Measurements from ENCODE around the gene PTPRG.

Gene PTPRG

DNA sequence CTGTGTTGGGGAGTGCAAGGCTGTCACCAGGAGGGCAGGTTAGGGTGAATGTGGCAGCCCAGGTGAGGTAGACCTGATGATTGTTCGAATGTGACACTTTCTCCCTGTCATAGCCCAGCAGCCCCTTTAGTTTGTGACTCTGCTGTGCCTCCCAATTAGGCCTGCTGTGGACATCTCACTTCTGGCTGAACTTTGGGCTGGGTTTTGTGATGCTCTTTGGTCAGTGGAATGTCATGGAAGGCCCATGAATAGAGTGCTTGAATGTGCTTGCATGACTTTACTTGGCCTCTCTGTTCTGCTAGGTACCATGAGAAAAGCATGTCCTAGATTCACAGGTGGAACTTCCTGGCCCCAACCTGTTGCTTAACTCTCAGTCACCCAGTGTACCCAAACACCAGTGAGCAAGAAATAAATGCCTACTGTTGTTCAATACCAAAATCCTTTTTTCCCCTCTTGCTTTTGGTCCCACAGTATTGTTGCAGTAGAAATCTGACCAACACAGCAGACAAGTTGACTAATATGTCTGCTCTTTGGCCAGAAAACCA, 249.7 kb downstream of the PTPRG start:
- TF ChIP-seq TAF1 (IDR thresholded peaks at IDR 0.05; ENCODE audit: borderline replicate concordance, insufficient read depth, low read length) (no peak), SIN3A (IDR thresholded peaks at IDR 0.05; ENCODE audit: borderline replicate concordance, insufficient read depth, low read length) (no peak), POLR2AphosphoS5 (IDR thresholded peaks at IDR 0.05; ENCODE audit: low read depth, low read length) (no peak), FOXP2 (optimal IDR thresholded peaks at IDR 0.05; ENCODE audit: borderline replicate concordance, extremely low read depth, extremely low read length, insufficient read depth) (no peak)
- TF ChIP-seq, protein P1, sequence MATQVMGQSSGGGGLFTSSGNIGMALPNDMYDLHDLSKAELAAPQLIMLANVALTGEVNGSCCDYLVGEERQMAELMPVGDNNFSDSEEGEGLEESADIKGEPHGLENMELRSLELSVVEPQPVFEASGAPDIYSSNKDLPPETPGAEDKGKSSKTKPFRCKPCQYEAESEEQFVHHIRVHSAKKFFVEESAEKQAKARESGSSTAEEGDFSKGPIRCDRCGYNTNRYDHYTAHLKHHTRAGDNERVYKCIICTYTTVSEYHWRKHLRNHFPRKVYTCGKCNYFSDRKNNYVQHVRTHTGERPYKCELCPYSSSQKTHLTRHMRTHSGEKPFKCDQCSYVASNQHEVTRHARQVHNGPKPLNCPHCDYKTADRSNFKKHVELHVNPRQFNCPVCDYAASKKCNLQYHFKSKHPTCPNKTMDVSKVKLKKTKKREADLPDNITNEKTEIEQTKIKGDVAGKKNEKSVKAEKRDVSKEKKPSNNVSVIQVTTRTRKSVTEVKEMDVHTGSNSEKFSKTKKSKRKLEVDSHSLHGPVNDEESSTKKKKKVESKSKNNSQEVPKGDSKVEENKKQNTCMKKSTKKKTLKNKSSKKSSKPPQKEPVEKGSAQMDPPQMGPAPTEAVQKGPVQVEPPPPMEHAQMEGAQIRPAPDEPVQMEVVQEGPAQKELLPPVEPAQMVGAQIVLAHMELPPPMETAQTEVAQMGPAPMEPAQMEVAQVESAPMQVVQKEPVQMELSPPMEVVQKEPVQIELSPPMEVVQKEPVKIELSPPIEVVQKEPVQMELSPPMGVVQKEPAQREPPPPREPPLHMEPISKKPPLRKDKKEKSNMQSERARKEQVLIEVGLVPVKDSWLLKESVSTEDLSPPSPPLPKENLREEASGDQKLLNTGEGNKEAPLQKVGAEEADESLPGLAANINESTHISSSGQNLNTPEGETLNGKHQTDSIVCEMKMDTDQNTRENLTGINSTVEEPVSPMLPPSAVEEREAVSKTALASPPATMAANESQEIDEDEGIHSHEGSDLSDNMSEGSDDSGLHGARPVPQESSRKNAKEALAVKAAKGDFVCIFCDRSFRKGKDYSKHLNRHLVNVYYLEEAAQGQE (IDR thresholded peaks at IDR 0.05; ENCODE audit: insufficient read depth in 1 of 2, low read depth in 2 of 2, low read length in 2 of 2), result no peak

DNA sequence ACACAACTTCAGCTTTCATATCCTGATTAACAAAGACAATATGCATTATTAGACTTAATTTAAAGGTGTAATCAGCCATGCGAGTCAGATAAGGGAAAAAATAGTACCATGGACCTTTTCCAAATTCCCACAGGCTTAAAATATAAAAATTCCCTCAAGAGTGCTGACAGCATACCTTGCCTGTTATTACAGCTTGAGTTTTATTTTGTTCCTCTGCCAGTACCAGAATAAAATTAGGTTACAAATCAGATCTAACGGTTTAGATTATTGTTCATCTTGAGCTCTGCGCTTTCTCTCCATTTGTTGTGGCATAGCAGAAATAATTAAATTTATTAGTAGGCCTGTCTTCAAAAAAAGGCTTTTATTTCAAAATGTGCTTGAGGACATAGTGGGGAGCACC, 250.3 kb downstream of the PTPRG start:
- no peak for TF ChIP-seq SIN3A (IDR thresholded peaks at IDR 0.05; ENCODE audit: borderline replicate concordance, insufficient read depth, low read length)
- no peak for TF ChIP-seq FOXP2 (optimal IDR thresholded peaks at IDR 0.05; ENCODE audit: borderline replicate concordance, extremely low read depth, extremely low read length, insufficient read depth)
- no peak for TF ChIP-seq TAF1 (IDR thresholded peaks at IDR 0.05; ENCODE audit: borderline replicate concordance, insufficient read depth, low read length)
- TF ChIP-seq, protein P1 (IDR thresholded peaks at IDR 0.05; ENCODE audit: insufficient read depth in 1 of 2, low read depth in 2 of 2, low read length in 2 of 2), result no peak
- TF ChIP-seq POLR2AphosphoS5 (IDR thresholded peaks at IDR 0.05; ENCODE audit: low read depth, low read length), result no peak

DNA sequence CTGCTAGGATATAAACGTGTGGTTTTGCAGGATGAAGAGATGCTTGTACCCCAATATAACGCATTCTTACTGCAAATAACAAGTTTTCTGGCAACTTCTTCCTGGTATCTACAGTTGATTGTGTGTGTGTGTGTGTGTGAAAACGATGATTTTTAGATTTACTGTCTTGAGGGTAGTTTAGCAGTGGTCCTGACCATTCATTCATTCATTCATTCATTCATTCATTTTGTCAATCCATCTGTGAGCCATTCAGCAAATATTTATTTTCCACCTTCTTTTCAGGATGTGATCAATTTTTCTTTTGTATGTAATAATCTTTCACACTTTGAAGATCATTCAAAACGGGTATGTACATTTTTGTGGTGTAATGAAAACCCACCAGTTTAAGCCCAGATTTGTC, 250.7 kb downstream of the PTPRG start:
- TF ChIP-seq, protein P1 (IDR thresholded peaks at IDR 0.05; ENCODE audit: insufficient read depth in 1 of 2, low read depth in 2 of 2, low read length in 2 of 2), result no peak
- TF ChIP-seq SIN3A (IDR thresholded peaks at IDR 0.05; ENCODE audit: borderline replicate concordance, insufficient read depth, low read length) (no peak), FOXP2 (optimal IDR thresholded peaks at IDR 0.05; ENCODE audit: borderline replicate concordance, extremely low read depth, extremely low read length, insufficient read depth) (no peak), TAF1 (IDR thresholded peaks at IDR 0.05; ENCODE audit: borderline replicate concordance, insufficient read depth, low read length) (no peak), POLR2AphosphoS5 (IDR thresholded peaks at IDR 0.05; ENCODE audit: low read depth, low read length) (no peak)

DNA sequence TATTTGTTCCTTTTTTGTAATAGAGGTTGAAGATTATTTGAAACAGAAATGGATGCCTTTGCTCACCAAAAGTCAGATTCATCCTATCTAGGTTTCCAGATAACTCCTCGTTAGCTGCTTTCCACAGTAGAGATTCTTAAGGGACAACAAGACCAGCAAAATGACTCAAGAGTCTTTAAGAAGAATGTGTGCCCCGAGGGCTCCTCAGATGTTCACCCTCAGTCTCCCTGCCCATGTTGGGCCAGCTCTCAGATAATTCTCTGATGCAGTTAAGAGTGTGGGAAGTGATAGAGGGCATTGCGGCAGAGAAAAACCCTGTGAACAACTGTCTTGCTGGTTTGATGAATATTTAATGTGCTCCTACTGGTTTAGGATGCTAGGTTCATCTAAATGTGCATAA, 251.1 kb downstream of the PTPRG start:
- TF ChIP-seq POLR2AphosphoS5 (IDR thresholded peaks at IDR 0.05; ENCODE audit: low read depth, low read length) (no peak), SIN3A (IDR thresholded peaks at IDR 0.05; ENCODE audit: borderline replicate concordance, insufficient read depth, low read length) (no peak), TAF1 (IDR thresholded peaks at IDR 0.05; ENCODE audit: borderline replicate concordance, insufficient read depth, low read length) (no peak), FOXP2 (optimal IDR thresholded peaks at IDR 0.05; ENCODE audit: borderline replicate concordance, extremely low read depth, extremely low read length, insufficient read depth) (no peak)
- TF ChIP-seq, protein P1 (IDR thresholded peaks at IDR 0.05; ENCODE audit: insufficient read depth in 1 of 2, low read depth in 2 of 2, low read length in 2 of 2), result no peak

DNA sequence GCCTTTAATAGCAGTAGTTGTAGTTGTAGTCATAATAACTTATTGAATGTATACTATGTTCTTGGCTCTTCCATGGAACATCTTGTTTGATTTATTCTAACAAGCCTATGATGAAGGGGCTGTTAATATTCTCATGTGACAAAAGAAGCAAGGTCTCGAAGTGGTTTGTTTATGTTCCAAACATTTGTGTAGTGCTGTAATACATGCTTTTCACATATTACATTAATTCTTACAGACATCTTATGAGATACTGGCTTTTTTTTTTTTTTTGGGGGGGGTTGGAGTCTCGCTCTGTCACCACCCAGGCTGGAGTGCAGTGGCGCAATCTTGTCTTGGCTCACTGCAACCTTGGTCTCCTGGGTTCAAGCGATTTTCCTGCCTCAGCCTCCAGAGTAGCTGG, 252.3 kb downstream of the PTPRG start:
- no peak for TF ChIP-seq POLR2AphosphoS5 (IDR thresholded peaks at IDR 0.05; ENCODE audit: low read depth, low read length)
- TF ChIP-seq, protein P1 (IDR thresholded peaks at IDR 0.05; ENCODE audit: insufficient read depth in 1 of 2, low read depth in 2 of 2, low read length in 2 of 2), result no peak
- no peak for TF ChIP-seq FOXP2 (optimal IDR thresholded peaks at IDR 0.05; ENCODE audit: borderline replicate concordance, extremely low read depth, extremely low read length, insufficient read depth)
- no peak for TF ChIP-seq SIN3A (IDR thresholded peaks at IDR 0.05; ENCODE audit: borderline replicate concordance, insufficient read depth, low read length)

Data from PFSK-1 (cell line).